ENCODE results near the gene TSHZ2.
"Not testable (repeated sequence)": the region's sequence is repeated elsewhere in the genome, so short reads cannot be mapped to it uniquely, and the experiment has no call there.

The TSHZ2 gene

DNA sequence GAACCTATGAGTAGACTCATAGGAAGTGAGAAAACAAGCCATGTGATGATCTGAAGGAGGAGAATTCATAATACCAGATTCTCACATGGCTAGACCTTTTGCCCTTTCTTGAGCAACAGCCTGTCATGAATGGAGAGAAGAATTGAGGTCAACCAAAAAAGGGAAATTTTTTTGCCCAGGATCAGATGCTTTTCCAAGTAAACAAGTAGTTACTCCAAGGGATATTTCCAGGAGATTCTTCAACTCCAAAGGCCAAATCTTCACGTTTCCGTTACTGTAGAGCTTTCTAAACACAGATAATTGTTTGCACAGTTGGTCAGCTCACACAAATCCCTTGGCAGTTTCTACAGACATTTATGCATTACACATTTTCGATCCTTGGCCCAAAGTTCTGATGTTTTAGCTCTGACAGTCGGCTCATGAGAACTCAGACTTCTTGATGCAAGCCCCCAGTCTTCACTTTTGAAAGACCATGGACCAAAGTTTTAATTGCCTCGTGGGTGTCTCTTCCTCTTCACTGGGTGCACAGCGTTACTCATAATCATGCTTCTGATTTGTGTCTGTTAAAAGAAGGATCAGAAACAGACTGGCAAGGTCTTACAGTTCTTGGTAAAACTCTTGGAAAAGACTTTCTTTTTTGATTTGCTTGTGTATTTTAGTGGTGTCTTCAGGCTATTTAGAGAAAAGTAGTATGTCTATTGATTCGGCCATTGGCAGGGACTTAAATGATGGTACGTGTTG is 115.0 kb downstream of the TSHZ2 start:
- no peak for DNase-seq (ENCODE audit: low read depth)

DNA sequence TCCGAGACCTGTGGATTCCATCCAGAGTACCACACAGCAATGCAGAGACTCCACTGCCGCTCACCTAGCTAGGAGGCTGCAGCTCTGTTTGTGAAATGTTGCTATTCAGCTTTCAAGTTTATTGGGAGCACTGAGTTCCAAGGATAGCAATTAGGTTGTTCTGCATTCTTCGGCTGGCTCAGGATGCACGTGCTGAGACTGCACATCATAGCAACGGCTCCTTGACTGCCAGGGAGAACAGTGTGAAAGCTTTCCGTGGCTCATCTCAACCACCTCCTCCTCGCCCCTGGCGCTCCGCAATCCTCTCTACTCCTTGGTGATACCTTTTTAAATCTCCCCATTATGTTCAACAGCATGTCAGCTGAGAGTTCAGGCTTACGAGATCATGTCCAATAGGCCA is 116.6 kb downstream of the TSHZ2 start:
- no peak for DNase-seq (ENCODE audit: low read depth)

DNA sequence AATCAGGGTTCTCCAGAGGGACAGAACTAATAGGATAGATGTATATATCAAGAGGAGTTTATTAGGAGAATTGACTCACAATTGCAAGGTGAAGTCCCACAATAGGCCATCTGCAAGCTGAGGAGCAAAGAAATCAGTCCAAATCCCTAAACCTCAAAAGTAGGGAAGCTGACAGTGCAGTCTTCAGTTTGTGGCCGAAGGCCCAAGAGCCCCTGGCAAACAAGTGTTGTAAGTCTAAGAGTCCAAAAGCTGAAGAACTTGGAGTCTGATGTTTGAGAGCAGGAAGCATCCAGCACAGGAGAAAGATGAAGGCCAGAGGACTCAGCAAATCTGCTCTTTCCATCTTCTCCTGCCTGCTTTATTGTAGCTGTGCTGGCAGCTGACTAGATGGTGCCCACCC is 117.7 kb downstream of the TSHZ2 start:
- DNase-seq (ENCODE audit: low read depth), result not testable (repeated sequence)

DNA sequence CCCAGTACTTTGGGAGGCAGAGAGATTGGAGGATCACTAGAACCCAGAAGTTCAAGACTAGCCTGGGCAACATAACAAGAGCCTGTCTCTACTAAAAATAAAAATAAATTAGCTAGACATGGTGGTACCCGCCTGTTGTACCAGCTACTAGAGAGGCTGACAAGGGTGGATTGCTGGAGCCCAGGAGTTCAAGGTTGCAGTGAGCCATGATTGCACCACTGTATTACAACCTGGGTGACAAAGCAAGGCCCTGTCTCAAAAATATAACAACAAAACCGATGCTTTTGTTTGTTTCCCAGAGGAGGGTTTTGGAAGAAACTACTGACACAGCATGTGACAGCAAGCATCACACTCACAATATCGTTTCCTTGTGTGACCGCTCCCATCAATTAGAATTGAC is 119.6 kb downstream of the TSHZ2 start:
- no peak for DNase-seq (ENCODE audit: low read depth)

DNA sequence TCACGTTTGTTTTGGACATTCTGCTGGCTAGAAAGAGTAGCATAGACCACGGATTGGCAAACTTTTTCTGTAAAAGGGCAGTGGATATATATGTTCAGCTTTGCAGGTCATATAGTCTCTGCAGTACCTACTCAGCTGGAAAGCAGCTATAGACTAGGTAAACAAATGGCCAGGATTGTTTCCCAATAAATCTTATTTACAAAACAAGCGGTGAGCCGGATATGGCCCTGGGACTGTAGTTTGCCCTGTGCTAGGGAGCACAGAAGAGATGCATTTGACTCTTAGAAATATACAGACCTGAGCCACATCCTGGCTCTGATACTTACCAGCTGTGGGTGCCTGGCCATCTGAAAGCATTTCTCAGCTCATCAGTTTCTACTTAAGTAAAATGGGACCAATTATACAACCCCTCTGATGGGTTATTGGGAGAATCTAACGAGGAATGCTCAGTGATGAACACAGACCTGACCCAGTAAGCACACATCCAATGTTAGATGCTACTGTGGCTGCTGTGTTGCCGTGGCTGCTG is 120.7 kb downstream of the TSHZ2 start:
- DNase-seq (ENCODE audit: low read depth), result no peak

DNA sequence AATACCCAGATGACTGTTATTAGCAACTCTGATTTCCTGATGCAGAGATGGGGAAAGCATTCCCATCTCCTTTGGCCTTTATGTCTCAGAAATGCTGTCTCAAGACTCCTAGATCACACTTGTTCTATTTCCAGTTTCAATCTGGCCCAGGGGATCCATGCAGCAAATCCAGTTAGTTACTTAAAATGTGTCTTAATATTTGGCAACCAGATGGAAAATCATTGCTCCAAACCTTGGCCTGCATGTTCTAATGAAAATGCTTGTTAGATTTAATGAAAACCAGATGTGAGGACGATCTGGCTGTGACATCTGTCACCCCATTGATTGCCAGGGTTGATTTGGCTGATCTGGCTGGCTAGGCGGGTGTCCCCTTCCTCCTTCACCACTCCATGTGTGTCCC is 125.2 kb downstream of the TSHZ2 start:
- DNase-seq (ENCODE audit: low read depth), result no peak

DNA sequence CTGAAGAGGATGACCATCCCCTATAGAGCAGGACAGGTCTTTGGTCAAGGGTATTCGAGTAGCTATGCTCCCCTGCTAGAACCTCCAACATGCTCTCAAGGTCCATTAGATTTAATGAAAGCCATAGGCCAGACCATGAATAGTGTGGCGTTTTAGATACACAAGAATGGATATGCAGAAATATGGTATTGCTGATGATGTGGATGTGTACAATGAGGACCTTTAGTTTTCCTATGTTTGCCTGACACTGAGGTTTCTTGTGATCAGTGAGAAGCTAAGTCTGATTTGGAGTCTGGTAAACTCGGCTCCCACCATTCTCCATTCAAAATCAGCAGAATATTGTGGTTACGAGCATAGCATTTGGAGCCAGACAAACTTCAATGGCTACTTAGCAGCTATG is 125.6 kb downstream of the TSHZ2 start:
- DNase-seq (ENCODE audit: low read depth), result no peak

DNA sequence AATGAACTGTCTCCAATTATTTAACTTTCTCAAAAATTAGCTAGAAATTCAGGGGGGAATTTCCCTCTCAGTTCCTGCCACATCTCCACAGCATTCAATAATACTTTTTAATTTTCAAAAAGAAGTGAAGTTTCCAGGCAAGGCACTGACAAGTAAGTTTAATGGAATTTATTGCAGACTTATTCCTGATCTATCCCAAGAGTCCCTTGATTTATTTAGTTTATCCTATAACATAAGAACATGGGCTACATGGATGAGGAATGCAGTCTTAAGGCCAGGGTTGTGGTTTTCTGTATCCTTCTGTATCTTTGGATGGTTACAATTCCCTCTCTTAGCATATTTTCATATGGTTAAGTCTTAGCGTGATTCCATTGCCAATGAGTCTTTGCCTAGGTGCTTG is 126.5 kb downstream of the TSHZ2 start:
- no peak for DNase-seq (ENCODE audit: low read depth)

DNA sequence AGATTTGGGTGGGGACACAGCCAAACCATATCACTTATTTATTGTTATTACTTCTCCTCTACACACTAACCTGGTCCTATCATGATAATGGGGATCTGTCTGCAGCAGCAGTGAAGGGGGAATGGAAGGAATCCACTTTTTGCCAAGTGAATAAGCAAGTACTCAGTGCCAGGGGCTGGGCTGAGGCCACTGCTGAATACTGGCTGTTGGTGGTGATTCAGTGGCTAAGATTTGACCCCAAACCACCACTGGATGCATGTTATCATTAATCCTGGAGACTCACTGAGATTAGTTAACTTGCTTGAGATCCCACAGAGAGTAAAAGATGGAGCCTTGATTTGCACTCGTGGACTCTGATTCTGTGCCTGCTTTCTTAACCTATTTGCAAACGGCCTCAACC is 127.7 kb downstream of the TSHZ2 start:
- DNase-seq (ENCODE audit: low read depth), result no peak

DNA sequence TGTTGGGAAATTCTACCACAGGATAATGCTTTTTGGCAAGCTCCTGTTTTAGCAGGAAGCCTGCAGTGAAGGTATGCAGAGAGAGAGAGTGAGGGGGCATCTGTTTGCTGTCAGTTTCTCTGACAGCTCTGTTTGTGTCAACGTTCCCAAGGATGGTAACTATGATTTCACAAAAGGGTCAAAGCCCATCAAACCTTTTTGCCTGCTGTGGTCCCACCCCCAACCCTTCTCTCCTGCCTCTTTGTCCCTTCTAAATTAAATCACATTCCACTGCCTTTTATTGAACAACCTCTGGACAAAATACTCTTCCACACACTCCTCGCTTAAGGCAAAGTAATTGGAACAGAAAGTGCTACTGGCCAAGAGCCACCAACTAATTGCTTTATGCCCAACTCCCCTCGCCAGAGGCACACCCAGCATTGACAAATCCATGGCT is 128.3 kb downstream of the TSHZ2 start:
- no peak for DNase-seq (ENCODE audit: low read depth)

DNA sequence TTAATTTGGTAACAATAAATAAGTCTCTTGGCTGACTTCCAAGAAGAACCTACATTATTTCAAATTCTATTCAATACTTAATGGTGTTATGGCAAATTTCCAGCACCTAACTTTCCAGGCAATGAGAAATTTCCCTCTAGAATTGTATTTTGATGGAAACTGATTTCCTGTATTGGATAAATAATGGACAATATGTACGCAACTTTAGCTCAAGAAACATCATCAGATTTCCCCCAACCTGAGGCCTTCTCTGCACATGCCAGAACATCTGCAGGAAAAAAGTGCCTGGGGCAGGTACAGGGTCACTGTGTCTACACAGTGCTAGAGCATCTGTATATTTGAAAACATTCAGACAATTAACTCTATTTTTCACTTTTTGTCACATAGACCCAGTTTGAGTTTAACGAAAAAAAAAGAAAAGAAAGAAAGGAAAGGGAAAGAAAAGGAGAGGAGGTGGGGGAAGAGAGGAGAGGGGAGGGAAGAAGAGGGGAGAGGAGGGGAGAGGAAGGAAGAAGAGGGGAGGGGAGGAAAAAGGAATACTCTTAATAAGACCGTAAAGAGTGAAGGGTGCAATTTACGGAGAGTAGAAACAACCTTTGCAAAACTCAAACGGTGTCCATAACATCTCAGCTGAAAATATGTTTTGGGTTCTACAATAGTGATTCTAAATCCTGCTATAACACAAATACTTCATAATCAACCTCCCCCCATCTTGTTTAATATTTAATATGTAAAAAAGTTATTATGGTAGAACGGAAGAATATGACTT is 130.0 kb downstream of the TSHZ2 start:
- DNase-seq (ENCODE audit: low read depth), result no peak

DNA sequence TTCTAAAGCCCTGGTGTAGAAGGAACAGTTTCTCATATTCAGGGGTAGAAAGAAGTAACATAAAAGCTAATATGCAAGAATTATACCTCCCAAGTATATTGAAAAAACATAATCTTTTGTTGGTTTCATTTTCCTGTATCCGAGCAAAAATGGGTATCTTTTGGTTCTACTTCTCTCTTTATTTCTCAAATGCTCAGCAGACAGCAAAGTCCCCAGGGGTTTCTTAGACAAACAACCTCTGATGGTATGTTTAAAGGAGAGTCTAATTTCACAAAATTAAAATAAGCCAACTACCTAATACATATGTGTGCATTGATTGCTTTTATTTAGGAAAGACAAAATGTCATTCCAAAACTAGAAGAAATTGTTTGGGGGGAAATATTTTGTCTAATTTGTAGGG is 131.0 kb downstream of the TSHZ2 start:
- no peak for DNase-seq (ENCODE audit: low read depth)

DNA sequence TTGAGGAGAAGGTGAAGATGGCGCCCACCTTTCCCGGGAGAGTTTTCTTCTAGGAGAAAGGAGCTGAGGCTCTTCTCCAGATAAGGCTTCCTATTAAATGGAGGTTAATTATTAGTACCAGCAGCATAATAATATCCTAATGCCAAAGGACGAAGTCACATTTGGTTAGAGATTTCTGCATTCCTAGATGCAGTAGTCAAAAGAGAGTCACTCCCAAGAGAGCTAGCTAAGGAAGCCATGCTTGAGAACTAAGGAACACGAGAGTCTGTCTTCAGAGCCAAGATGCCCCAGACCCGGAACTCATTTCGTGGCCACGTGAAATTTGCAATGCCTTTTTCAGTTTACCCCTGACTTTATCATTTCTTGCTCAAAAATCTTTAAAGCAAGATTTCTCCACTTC is 132.7 kb downstream of the TSHZ2 start:
- DNase-seq (ENCODE audit: low read depth), result no peak

DNA sequence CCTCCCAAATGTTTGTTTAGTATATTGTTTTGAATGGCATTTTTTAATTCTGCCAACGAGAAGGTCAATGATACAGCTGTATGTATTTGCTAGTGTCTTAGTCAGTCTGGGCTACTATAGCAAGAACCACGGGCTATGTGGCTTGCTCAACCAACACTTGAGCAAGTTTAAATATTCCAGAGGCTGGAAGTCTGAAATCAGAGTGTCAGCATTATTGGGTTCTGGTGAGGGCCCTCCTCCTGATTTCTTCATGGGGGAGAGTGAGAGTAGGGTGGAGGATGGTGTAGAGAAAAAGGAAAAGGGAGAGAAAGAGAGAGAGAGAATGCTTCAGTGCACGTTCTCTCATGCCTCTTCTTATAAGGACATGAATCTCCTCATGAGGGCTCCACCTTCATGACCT is 144.6 kb downstream of the TSHZ2 start:
- DNase-seq (ENCODE audit: low read depth), result no peak

DNA sequence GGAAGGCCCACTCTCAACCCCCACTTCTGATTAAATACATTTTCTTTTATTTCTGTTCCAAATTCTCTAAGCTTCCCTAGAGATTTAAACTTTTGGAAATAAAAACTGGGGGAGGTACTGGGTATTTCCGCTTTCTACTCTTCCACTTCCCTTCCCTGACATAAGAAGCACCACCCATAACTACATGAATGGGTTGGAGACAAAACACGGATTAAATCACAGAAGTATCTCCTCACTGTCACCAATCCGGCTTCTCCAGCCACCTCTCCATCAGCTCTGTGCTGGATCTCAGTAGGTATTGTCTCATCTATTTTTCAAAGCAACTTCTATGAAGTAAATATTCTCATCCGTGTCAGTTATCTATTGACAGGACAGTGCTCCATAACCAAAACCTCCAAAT is 150.7 kb downstream of the TSHZ2 start:
- DNase-seq (ENCODE audit: low read depth), result no peak

DNA sequence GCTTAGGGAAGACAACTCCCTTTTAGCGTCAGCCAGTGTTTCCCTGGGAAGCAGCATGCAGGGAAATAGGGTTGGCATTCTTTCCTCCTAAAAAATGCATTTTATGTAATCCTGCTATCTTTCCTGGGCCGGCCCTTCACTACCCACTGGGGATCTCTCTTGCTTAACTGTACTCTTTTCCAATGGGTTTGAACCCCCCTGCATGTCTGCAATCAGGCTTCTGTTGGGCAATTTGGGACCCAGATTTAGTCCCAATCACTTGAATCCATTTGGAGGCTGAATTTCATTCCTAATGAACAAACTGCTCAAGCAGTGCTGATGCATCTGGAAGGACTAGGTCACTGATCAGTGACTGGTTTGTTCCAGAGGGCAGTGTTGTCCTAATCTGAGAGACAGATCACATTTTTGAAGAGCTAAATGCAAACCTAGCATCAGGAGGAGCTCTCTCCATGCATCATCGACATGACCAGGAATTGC is 152.0 kb downstream of the TSHZ2 start:
- no peak for DNase-seq (ENCODE audit: low read depth)

DNA sequence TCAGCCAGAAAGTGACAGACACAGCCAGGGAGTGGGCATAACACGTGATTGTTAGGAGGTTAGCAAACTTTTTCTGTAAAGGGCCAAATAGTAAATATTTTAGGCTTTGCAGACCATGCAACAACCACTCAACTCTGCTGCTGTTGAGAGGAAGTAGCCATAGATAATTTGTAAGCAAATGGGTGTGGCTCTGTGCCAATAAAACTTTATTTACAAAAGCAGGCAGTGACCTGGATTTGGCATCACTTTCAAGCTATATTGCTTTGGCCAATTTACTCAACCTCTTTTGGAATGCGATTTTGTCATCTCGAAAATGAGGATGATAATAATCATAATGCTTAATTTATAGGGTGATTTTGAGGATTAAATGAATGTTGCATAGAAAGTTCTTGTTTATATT is 152.6 kb downstream of the TSHZ2 start:
- DNase-seq (ENCODE audit: low read depth), result no peak

DNA sequence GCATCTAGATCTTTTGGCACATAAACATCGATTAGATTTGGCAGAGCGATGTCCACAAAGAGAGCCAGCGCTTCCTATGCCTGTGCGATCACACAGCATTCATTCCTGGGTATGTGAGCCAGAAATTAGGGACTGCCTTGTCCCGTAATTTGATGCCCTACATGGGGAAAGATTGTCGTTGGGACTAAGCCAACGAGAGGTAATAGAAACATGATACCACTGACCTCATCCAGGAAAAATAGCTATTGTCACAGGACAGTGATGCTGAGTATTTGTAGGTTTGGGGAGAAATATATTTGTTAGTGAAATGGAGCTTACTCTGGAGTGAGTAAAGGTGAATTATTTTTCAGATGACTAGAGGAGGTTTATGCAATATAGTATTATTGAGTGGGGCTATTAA is 154.0 kb downstream of the TSHZ2 start:
- no peak for DNase-seq (ENCODE audit: low read depth)

DNA sequence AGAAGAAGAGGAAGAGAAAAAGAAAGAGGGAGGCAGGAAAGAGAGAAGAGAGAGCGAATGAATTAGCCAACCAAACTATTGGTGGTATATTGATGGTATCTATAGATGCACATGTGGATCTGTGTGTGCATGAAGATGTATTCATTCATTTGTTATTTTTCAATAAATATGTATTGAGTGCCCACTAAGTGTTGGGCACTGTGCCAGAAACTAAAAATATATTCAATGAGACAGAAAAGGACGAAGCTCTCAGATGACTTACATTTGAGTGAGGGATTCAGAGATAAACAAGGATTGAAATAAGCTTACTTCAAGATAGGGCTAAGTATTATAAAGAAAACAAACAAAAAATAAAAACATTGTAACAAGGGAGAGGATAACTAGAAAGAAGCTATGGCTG is 154.9 kb downstream of the TSHZ2 start:
- DNase-seq (ENCODE audit: low read depth), result no peak

DNA sequence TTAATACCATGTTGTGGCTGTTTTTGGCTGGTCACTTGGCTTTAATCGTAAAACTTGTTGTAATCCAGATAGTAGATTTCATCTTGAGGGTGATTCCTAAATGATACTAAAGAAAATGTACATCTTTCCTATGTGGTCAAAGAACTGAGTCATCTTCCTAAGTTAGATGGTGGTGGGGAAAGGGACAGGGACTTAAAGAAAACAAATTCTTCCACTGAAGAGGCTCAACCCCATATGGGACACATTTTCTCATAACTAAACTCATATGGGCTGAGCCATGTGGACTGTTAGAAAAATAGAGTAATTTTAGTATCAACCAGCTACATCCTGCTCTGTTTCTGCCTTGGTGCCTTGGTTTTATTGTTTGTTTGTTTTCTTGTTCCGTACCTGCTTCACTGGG is 155.8 kb downstream of the TSHZ2 start:
- no peak for DNase-seq (ENCODE audit: low read depth)

DNA sequence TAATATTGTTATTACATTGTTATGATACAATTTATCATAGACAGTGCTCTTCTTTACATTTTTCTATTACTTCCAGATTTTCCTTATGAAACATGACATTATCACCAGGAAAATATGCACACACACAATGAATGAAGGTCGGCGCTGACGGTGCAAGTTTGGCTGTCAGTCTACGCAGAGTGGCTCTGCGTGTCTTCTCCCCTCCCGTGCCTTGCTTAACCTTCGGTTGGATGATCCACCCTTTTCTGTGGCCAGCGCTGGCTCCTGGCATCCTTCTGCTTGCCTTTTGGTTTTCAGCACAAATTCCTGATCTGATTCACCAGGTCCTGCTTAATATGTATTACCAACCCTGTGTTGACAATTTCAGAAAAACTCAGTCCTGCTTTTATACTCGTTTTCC is 157.4 kb downstream of the TSHZ2 start:
- DNase-seq (ENCODE audit: low read depth), result no peak

DNA sequence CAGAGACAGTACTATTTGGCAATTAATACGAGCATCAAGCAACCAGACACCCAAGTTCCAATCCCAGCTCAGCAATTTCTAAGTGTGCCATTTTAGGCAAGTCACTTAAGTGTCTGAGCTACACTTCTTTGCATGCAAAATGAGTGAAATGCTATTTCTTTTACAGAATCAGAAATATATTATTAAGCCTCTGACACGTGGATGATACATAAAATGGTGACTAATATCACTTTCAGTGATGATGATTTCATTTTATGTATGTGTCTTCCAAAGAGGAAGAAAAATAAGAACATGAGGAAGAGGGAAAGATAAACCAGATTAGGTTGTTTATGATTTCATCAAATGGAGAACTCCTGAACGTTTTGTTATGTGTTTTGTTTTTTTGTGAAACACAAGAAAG is 158.6 kb downstream of the TSHZ2 start:
- DNase-seq (ENCODE audit: low read depth), result no peak

DNA sequence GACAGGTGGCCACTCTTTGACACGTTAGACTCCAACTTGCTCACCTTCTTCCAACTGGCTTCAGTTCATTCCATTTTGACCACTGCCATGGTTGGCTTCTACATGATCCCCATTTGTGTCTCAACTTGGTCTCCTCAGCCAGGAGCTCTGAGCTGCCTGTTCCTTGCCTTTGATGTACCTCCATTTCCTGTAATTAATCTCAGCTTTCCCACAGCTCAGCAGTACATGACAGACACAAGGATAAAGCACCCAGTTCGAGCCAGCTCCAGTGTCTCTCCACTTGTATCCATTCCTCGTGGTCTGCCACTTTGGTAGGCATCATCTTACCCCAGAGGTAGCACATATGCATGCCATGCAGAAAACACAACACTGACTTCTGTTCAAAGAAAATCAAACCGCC is 161.0 kb downstream of the TSHZ2 start:
- DNase-seq (ENCODE audit: low read depth), result no peak
